Smooth muscle cell (in vitro differentiated cells): ENCODE data around the gene DMRTB1. TPM values are rescaled to one million over a fixed set of nuclear protein-coding genes. Genes with fewer than 3 reads are reported as not detected.

ENCODE experiments used
- DNase-seq: peaks from one replicate; lab custom pipeline; 2025; ENCODE audit not compliant: unreplicated experiment; lab: John Stamatoyannopoulos, UW
- H2AFZ ChIP-seq: fragments of 200-600 bp; sonication (generic); 2 replicates; pipeline ENCODE4 v1.6.0; 2016; ENCODE audit warnings: antibody characterized with exemption, low read depth, mild to moderate bottlenecking
- H3F3A ChIP-seq: fragments of 200-600 bp; sonication (generic); 2 replicates; pipeline ENCODE4 v1.6.0; 2017; ENCODE audit warnings: antibody characterized with exemption, low read depth
- H3K27ac ChIP-seq: fragments of 200-600 bp; sonication (generic); 2 replicates; pipeline ENCODE4 v1.5.1; 2016; ENCODE audit warnings: low read depth, mild to moderate bottlenecking
- H3K27me3 ChIP-seq: fragments of 200-600 bp; sonication (generic); 2 replicates; pipeline ENCODE4 v1.6.1; 2016; ENCODE audit warnings: low read depth, mild to moderate bottlenecking
- H3K36me3 ChIP-seq: fragments of 200-600 bp; sonication (generic); 2 replicates; pipeline ENCODE4 v1.5.1; 2016; ENCODE audit warnings: low read depth
- H3K4me1 ChIP-seq: fragments of 200-600 bp; sonication (generic); 2 replicates; pipeline ENCODE4 v1.5.1; 2016; ENCODE audit warnings: low read depth
- H3K4me2 ChIP-seq: fragments of 200-600 bp; sonication (generic); 2 replicates; pipeline ENCODE4 v1.6.0; 2016; ENCODE audit warnings: mild to moderate bottlenecking
- H3K4me3 ChIP-seq: fragments of 200-600 bp; sonication (generic); 2 replicates; pipeline ENCODE4 v1.5.1; 2016; ENCODE audit warnings: mild to moderate bottlenecking
- H3K79me2 ChIP-seq: fragments of 200-600 bp; sonication (generic); 2 replicates; pipeline ENCODE4 v1.6.0; 2016; ENCODE audit warnings: low read depth, mild to moderate bottlenecking
- H3K9ac ChIP-seq: fragments of 200-600 bp; sonication (generic); 2 replicates; pipeline ENCODE4 v1.6.0; 2016; ENCODE audit warnings: low read depth
- H3K9me3 ChIP-seq: fragments of 200-600 bp; sonication (generic); replicated peaks from 2 replicates; pipeline ENCODE4 v1.5.1; 2016; ENCODE audit warnings: low read depth
- H4K20me1 ChIP-seq: fragments of 200-600 bp; sonication (generic); 2 replicates; pipeline ENCODE4 v1.6.0; 2016; ENCODE audit warnings: low read depth
- CTCF ChIP-seq: fragments of 200-600 bp; sonication (generic); IDR thresholded peaks from 2 replicates; pipeline ENCODE4 v1.5.1; 2017; ENCODE audit warnings: borderline replicate concordance, mild to moderate bottlenecking, antibody characterized with exemption; ENCODE audit not compliant: insufficient read depth, poor library complexity, severe bottlenecking
- WGBS: methylation state at CpG from one replicate; pipeline ENCODE4 v1.1.7; 2016; ENCODE audit warnings: low lambda C conversion rate; 5-methylcytosine and 5-hydroxymethylcytosine counted together
- polyA plus RNA-seq: library from polyadenylated mRNA; unstranded; fragments of >200 nt; fragmentation: Nextera tagmentation; extraction: Ambion mirVana; gene quantifications from 2 replicates; pipeline ENCODE4 v1.2.1, GENCODE V29; 2016
- total RNA-seq: library from RNA; depleted of rRNA; stranded (reverse); fragments of >200 nt; gene quantifications from 2 replicates; pipeline ENCODE4 v1.2.3, GENCODE V29; 2014

DMRTB1 gene
- total and polyA plus RNA-seq, 2 experiments from 2014 or later: not detected

DNA sequence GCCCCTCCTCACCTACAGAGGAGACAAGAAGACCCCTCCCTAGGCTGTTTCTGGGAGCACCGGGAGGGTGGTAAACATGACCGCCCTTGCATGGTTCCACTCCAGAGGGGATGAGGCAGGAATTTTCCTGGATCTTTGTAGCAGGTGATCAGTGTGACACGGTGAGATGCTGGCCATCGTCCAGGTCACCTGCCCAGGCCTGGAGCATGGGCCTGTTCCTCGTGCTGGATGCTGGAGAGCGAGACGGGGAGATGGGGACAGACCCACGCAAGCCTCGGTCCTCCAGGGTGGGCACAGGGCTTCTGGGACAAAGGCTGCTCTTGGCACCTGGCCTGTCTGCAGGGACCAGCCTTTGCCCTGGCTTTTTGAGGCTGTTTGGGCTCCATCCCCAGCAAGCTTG, 46.2 kb downstream of the DMRTB1 start:
- no peaks in the 10 kb centered on the region for H3K36me3 ChIP-seq
- H3K4me2 ChIP-seq: no peak overlapping the region
- no peak overlapping the region for H3K27ac ChIP-seq
- no peaks in the 10 kb centered on the region for H3K9me3 ChIP-seq
- no peak for TF ChIP-seq CTCF
- no peaks in the 10 kb centered on the region for H3F3A ChIP-seq
- no peak overlapping the region for H2AFZ ChIP-seq
- H3K79me2 ChIP-seq: no peaks in the 10 kb centered on the region
- no peak for DNase-seq
- no peak overlapping the region for H3K9ac ChIP-seq
- H3K4me1 ChIP-seq: peaks cover 19% of the 10 kb centered on the region
- WGBS: 96% methylated on average over 9 of the region's 9 CpGs
- H4K20me1 ChIP-seq: no peaks in the 10 kb centered on the region
- H3K27me3 ChIP-seq: no peaks in the 10 kb centered on the region
- no peak overlapping the region for H3K4me3 ChIP-seq

GRCh38 chr1:53505891-53506290, 46.7 kb downstream of the DMRTB1 start:
- Histone ChIP-seq H3K27me3 (no peaks in the 10 kb centered on the region), H3F3A (peaks cover under 1% of the 10 kb centered on the region), H3K79me2 (no peaks in the 10 kb centered on the region), H3K4me2 (no peak overlapping the region), H3K4me1 (peaks cover 19% of the 10 kb centered on the region), H4K20me1 (no peaks in the 10 kb centered on the region), H3K36me3 (no peaks in the 10 kb centered on the region), H3K27ac (no peak overlapping the region), H3K9ac (no peak overlapping the region), H2AFZ (no peak overlapping the region), H3K4me3 (no peak overlapping the region), H3K9me3 (no peaks in the 10 kb centered on the region)
- no peak for TF ChIP-seq CTCF
- no peak for DNase-seq
- WGBS: 97% methylated on average over 13 of the region's 13 CpGs

GRCh38 chr1:53506355-53507050, 47.3 kb downstream of the DMRTB1 start:
- 95% methylated on average over 25 of the region's 25 CpGs for WGBS
- no peak overlapping the region for H3K27ac ChIP-seq
- H3F3A ChIP-seq: peaks cover 5% of the 10 kb centered on the region
- no peaks in the 10 kb centered on the region for H3K36me3 ChIP-seq
- no peaks in the 10 kb centered on the region for H4K20me1 ChIP-seq
- DNase-seq: no peak
- H2AFZ ChIP-seq: no peak overlapping the region
- H3K79me2 ChIP-seq: no peaks in the 10 kb centered on the region
- H3K4me2 ChIP-seq: no peak overlapping the region
- no peak overlapping the region for H3K9ac ChIP-seq
- H3K9me3 ChIP-seq: no peaks in the 10 kb centered on the region
- no peaks in the 10 kb centered on the region for H3K27me3 ChIP-seq
- H3K4me1 ChIP-seq: peaks cover 19% of the 10 kb centered on the region
- TF ChIP-seq CTCF: no peak
- H3K4me3 ChIP-seq: no peak overlapping the region

GRCh38 chr1:53507116-53507820, 48.1 kb downstream of the DMRTB1 start:
- Histone ChIP-seq H3K36me3 (no peaks in the 10 kb centered on the region), H3K27ac (no peak overlapping the region), H3K4me2 (no peak overlapping the region), H3K79me2 (no peaks in the 10 kb centered on the region), H3K4me3 (no peak overlapping the region), H3F3A (peaks cover 5% of the 10 kb centered on the region), H4K20me1 (no peaks in the 10 kb centered on the region), H2AFZ (no peak overlapping the region), H3K9ac (no peak overlapping the region), H3K27me3 (no peaks in the 10 kb centered on the region), H3K4me1 (peaks cover 19% of the 10 kb centered on the region), H3K9me3 (no peaks in the 10 kb centered on the region)
- TF ChIP-seq CTCF: no peak
- WGBS: 93% methylated on average over 13 of the region's 13 CpGs
- DNase-seq: no peak
